HG03521 (cell line): ENCODE data around the gene FCN3.
A peak's percentile ranks its signal among the peaks of the same experiment; 100 is the strongest.
"Not testable (repeated sequence)": the region's sequence is repeated elsewhere in the genome, so short reads cannot be mapped to it uniquely, and the experiment has no call there.

Source experiments
- ATAC-seq: cut with Tn5 transposase; IDR thresholded peaks from one replicate; pipeline ENCODE4 v1.9.1; 2021; ENCODE audit warnings: mild to moderate bottlenecking, moderate library complexity; ENCODE audit not compliant: unreplicated experiment

The FCN3 gene

GRCh38 chr1:27374362-27375086 is at the start of gene FCN3:
FCN3 (minus strand) TSS chr1:27374824; CDS start chr1:27374818, 6 bp downstream.
- ATAC-seq, result no peak

GRCh38 chr1:27423709-27424108 is 49.1 kb upstream of the FCN3 start:
- ATAC-seq, result no peak

GRCh38 chr1:27418326-27419185 is 43.9 kb upstream of the FCN3 start:
- ATAC-seq, result peak; percentile 65

GRCh38 chr1:27417713-27418112 is 43.1 kb upstream of the FCN3 start:
- no peak for ATAC-seq

- ATAC-seq, result no peak
These were observed 41.9 kb upstream of the FCN3 start for GRCh38 chr1:27416387-27417111.

- ATAC-seq, result no peak
These were observed 39.5 kb upstream of the FCN3 start for GRCh38 chr1:27414091-27414490.

- ATAC-seq, result no peak
These were observed 38.4 kb upstream of the FCN3 start for GRCh38 chr1:27413004-27413403.

- ATAC-seq, result no peak
These were observed 37.9 kb upstream of the FCN3 start for GRCh38 chr1:27412502-27412901.

GRCh38 chr1:27410709-27411108 is 36.1 kb upstream of the FCN3 start:
- no peak for ATAC-seq

- no peak for ATAC-seq
These were observed 35.0 kb upstream of the FCN3 start for GRCh38 chr1:27409669-27410068.

- no peak for ATAC-seq
These were observed 33.5 kb upstream of the FCN3 start for GRCh38 chr1:27408151-27408550.

GRCh38 chr1:27406791-27407190 is 32.2 kb upstream of the FCN3 start:
- not testable (repeated sequence) for ATAC-seq

GRCh38 chr1:27406362-27406680 is 31.7 kb upstream of the FCN3 start:
- no peak for ATAC-seq

GRCh38 chr1:27405598-27406361 is 31.2 kb upstream of the FCN3 start:
- ATAC-seq, result not testable (repeated sequence)

- ATAC-seq, result no peak
These were observed 30.4 kb upstream of the FCN3 start for GRCh38 chr1:27405074-27405473.

GRCh38 chr1:27403931-27404330 is 29.3 kb upstream of the FCN3 start:
- no peak for ATAC-seq

- no peak for ATAC-seq
These were observed 28.6 kb upstream of the FCN3 start for GRCh38 chr1:27403065-27403726.

GRCh38 chr1:27402349-27402754 is 27.7 kb upstream of the FCN3 start:
- ATAC-seq, result no peak

GRCh38 chr1:27400963-27401341 is 26.3 kb upstream of the FCN3 start:
- no peak for ATAC-seq
